Stimulated activated CD4-positive, alpha-beta T cell treated with anti-CD3 and anti-CD28 coated beads, Interleukin-15, amount 100 ng/mL, for 1 hour (primary cell): ENCODE measurements around the gene ZNF860.
"Not testable (repeated sequence)": the region's sequence is repeated elsewhere in the genome, so short reads cannot be mapped to it uniquely, and the experiment has no call there.

Experiments
- DNase-seq, 2 donors: peaks; one replicate each; pipeline ENCODE4 v3.0.0-alpha.2; 2020; ENCODE audit warnings: low read depth in 1 of 2, low spot score in 1 of 2

The ZNF860 gene

DNA sequence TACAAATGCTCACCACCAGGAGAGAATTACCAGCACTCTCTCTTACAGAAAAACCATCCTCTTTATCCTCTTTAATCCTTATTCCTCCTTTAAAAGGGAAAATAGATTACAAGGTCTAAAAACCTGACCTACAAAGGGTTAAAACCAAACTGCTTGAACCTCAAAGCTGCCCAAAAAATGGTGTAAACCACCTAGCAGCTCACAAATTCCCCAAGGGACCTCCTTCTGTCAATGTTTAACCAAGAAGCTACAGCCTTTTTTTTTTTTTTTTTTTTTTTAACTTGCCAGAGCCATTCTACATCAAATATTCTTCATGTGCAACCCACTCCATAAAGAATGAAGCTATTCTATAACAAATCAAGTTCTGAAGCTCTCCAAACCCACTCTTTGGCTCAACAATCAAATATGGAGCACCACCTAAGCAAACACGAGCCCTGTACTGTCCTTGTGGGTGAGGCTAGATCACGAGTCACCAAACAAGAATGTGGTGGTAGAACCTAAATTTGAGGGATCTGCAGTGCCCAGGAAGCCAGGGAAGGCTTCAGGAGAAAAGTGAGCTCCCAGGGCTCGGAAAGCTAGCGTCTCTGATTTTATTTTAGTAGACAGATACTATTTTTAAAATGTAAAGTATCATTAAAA lies 20.6 kb upstream of the ZNF860 start:
- DNase-seq: no peak

GRCh38 chr3:31962801-31963205 lies 18.7 kb upstream of the ZNF860 start:
- DNase-seq: no peak

DNA sequence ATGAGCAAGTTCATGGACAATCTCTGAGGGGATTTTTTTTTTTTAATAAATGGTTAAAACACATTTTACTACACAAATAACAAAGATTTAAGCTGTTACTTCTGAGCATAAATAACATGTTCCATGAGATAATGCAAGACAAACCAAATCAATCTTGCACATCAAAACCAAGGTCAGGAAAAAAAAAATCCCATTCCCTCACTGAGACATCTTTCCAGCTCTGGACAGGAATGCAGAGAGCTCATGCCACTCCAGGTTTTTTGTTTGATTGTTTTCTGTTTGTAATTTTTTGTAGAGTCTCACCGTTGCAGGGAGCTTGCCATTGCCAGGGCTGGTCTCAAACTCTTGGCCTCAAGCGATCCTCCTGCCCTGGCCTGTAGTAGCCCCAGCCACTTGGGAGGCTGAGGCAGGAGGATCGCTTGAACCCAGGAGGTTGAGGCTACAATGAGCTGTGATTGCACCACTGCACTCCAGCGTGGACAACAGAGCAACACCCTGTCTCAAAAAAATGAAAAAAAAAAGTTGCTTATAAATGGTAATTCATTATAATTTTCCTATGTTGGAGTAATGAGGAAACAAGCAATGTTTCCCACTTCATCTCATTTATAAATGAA lies 14.5 kb upstream of the ZNF860 start:
- DNase-seq: no peak

DNA sequence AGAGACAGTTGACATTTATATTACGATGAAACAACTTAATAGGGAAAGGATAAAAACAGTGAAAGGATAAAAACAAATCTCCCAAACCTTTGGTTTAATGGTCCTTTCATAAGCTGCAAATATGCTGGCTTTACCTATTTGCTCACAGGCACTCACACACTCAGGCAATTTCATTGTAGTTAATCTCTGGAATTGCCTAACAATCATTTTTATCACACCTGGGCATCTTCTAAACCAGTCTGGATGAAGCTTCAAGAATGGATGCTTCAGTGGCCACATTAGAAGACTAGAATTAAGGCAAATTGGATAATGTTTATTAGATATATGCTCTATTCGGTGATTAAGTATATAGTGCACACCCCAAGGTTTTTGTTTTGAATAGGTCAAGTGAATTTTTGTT lies 14.0 kb upstream of the ZNF860 start:
- no peak for DNase-seq

- DNase-seq: no peak
These were observed 13.1 kb upstream of the ZNF860 start for GRCh38 chr3:31968369-31968926.

DNA sequence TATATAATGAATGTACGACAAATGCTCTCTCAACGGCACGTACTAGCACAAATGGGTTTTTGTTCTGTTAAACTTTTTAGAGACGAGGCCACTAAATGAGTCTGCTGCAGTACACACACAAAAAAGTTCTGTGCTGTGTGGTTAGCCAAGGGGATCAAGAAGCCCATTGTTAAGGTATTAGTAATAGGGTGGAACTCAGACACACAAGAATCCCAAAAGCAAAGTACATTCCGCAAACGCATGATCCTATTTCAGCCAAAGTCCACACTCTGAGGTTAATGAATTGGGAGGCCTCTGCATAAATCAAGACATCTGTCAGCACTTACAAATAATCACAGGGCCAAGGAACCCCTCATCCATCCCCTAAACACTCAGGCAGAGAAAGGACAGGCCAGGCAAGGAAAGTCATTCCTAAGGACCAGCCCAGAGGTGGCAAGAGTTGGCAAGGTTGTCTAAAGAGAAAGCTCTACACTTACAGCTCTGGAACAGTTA lies 12.6 kb upstream of the ZNF860 start:
- no peak for DNase-seq

GRCh38 chr3:31971607-31972006 lies 9.9 kb upstream of the ZNF860 start:
- DNase-seq: no peak

DNA sequence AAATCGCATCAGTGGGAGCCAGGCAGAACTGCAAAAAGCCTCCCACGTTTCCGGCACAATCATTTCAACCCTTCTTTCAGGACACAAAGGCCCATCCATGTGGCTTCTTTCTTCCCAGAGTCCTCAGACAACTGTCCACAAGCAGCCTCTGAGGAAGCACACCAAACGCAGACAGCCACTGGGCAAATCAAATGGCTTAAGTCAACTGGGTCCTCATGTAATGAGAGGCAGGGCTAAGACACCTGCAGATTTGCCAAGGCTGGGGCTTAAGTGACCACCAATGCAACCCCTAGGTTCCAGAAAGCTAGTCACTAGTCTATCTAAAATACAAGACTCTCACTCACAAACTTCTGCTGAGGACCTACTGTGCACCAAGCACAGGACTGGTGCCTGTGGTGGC lies 8.5 kb upstream of the ZNF860 start:
- DNase-seq: no peak

DNA sequence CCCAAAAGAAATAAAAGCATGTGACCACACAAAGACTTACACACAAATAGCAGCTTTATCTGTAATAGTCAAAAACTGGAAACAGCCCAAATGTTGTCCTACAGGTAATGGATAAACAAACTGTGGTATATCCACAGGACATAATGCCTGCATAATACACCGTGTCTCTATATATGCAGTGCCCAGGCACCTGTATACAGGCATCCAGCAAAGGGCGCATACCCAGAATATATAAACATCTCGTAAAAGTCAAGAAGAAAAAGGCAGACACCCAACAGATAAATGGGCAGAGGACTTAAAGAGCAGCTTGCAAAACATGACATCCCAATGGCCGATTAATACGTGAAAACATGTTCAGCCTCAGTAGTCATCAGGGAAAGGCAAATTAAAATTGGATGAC lies 7.7 kb upstream of the ZNF860 start:
- no peak for DNase-seq

DNA sequence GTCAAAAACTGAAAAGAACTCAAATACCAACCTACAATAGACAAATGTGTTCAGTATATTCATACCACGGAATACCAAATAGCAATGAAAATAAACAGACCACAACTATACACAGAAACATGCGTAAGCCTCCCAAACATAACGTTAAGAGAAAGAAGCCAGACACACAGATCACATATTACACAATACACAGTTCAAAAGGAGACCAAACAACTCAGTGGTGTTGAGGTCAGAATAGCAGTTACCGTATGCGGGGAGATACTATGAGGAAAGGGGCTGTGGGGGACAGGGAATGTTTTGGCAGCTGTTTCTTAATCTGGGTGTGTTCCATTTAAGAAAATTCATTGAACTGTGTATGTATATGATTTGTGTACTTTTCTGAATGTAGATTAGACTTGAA lies 7.1 kb upstream of the ZNF860 start:
- no peak for DNase-seq

GRCh38 chr3:31974964-31975363 lies 6.6 kb upstream of the ZNF860 start:
- DNase-seq: no peak

DNA sequence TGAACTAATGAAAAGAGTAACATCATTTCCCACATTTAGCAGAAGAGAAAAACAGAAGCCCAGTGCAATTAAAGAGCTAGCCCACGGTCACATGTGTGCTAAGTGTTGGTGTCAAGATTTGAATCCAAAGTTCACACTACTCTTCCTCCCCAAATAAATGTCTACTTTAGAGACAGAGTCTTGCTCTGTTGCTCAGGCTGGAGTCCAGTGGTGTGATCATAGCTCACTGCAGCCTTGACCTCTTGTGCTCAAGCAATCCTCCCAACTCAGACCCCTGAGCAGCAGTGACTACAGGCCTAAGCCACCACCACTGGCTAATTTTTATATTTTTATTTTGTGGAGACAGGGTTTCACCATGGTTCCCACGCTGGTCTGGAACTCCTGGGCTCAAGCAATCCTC lies 5.2 kb upstream of the ZNF860 start:
- DNase-seq: no peak

DNA sequence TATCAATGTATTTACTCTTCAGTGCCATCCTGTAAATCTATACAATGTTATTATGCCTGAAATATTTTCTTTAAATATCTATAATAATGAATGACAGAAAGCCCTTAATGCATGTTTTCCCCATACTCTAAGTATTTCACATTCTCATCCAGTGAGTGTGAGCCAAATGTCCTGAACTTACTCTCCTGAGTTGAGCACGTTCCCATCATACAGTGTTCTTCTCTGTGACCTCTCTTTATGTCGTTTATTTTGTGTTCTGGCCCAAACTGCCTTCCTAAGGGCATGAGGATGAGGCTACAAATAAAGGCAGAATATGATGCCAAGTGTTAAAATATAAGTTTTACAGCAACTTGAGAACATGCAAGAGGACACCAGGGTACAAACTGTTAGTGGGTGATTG lies 3.8 kb upstream of the ZNF860 start:
- no peak for DNase-seq

- DNase-seq: no peak
These were observed 3.0 kb upstream of the ZNF860 start for GRCh38 chr3:31978553-31978952.

DNA sequence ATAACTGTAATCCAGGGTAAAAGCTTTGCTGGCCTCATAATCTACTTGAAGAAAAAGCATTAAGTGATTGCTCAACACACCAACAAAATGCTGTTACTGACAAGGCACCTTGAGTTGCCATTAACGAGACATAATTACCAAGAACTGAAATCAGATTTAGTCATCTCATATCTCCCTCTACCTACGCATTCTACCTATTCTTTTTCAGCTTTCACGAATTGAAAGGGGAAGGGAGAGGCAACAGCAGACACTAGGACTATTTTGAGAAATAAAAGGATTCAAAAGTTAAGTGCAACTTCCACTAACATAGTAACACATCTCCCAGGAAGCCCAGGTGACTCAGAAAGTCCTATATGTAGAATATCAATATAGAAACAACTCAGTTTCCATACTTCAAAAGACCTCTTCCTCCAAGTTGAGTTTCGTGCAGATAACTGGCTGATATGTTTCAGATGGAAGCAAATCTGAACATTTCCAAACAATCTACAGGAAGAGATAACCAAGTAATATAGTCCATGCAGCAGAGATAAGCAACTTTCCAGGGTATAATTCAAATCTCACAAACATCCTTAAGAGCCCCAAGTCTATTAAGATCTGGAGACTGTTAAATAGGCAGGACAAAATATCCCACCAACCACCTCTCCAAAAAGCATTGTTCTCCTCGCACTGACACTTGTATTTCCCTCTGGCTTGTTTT lies 2.4 kb upstream of the ZNF860 start:
- no peak for DNase-seq

DNA sequence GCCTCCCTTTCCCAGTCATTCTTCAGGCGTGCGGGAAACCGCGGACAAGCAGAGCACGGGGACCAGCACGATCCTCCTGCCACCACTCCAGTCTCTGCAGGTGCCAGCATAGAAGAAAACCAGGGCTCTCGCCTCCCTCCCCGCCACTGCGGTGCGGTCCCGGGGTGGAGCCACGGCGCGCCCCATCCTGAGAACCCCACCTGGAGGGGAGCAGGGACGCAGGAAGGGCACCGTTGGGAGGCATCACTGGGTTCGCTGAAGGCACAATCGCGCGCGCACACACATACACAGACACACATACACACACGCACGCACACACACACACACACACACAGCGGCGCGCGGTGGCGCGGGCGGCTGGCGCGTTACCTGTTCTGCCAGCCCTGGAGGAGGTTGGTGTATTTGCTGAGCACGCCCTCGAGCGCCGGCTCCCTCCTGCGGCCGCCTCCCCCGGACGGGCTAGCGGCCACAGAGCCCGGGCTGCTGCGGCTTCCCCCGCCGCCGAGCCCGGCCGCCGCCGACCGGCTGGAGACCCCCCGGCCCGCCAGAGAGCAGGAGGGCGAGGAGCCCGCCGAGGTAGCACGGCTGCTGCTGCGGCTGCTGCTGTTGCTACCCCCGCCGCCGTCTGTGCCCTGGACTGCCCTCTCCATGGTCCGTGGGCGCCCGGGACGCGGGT lies 882 bp upstream of the ZNF860 start:
- DNase-seq: peak; percentile 6 to 28

- DNase-seq: no peak
These were observed 2.8 kb downstream of the ZNF860 start for GRCh38 chr3:31984321-31984720.

DNA sequence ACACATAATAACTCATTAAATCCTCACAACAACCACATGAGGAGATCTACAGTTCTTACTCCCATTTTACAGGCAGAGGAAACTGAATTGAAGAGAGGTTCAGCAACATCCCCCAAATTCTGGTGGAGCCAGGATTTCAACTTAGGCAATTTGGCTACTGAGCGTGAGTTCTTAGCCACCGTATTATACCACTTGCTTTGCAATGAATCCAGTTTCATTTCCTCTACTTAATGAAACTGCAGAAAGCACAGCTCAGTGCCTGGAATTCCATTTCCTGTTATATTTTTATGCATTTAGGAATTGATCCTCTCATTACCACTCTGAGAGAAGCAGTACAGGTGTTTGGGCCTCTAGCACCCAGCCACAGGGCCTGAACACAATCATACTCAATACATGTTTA lies 4.3 kb downstream of the ZNF860 start:
- no peak for DNase-seq

DNA sequence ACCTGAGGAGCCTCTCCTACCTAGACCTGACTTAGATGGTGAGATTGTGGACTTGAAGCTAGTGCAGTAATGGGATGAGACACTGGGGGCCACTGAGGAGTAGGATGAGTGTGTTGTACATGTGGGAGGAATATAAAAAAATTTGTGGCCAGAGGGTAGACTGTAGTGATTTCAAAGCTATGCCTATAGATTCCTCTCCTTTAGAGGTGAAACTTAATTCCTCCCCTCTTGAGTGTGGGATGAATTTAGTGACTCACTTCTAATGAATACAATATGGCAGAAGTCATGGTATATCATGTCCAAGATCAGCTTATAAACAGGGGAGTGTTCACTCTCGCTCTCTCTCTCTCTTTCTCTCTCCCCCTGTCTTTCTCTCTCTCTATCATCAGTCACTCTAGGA lies 6.7 kb downstream of the ZNF860 start:
- no peak for DNase-seq

GRCh38 chr3:31992995-31993394 lies 11.4 kb downstream of the ZNF860 start:
- DNase-seq: not testable (repeated sequence)

DNA sequence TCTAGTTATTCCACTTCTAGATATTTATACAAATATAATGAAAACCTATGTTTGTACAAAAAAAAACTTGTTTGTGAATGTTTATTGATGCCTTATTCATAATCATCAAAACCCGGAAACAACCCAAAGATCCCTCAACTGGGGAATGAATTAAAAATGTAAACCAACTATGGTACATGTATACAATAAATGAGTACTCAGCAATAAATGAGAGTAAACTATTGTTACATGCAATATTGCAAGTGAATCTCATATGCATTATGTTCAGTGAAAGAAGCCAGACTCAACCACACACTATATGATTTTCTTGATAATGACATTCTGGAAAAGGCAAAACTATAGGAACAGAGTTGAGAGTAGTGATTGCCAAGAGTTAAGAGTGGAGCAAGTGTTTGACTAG lies 12.3 kb downstream of the ZNF860 start:
- no peak for DNase-seq

DNA sequence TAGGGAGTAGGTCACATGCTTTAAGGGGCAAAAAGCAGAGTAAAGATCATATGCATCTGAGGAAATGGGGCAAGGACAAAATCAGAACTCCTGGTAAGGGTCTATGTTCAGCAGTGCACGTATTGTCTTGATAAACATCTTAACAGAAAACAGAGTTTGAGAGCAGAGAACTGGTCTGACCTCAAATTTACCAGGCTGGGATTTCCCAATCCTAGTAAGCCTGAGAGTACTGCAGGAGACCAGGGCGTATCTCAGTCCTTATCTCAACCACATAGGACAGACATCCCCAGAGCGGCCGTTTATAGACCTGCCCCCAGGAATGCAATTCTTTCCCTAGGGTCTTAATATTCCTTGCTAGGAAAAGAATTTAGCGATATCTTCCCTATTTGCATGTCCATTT lies 13.5 kb downstream of the ZNF860 start:
- DNase-seq: not testable (repeated sequence)
